ENCODE results near the gene PDE8B. TPM values are rescaled to one million over a fixed set of nuclear protein-coding genes. Genes with fewer than 3 reads are reported as not detected.

The PDE8B gene
- total RNA-seq, 1 experiment from 2014 or later = 0.07 TPM

DNA sequence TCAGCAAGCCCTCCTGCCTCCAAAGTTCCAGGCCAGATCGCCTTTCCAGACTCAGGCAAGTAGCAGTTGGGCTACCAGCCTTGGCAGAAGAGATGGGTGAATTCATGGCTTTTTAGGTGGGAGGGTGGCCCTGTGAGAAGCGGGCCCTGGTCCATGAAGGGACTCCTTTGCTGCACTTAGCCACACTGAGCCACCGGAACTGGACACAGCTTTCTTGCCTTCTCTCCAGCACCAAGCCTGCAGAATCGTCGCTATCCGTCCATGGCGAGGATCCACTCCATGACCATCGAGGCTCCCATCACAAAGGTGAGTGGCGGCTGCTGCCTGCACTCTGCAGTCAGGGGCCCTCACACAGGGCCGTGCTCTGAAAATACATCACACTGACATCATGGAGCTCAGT is 196.7 kb downstream of the PDE8B start:
- H3K79me2 ChIP-seq (ENCODE audit: insufficient read depth, low read length) = no peaks in the 10 kb centered on the region
- no peak overlapping the region for H3K27ac ChIP-seq (ENCODE audit: insufficient read length, low read depth, low read length)
- no peak overlapping the region for H3K4me2 ChIP-seq (ENCODE audit: insufficient read depth, insufficient read length, low read length)
- Mint-ChIP-seq H3K27me3 (ENCODE audit: low read depth) (peaks cover 3% of the 10 kb centered on the region; the same call in 1 of the 2 replicates), H3K4me1 (no peaks in the 10 kb centered on the region), H3K9me3 (no peaks in the 10 kb centered on the region; a peak in 1 of 5 replicates), H3K4me3 (no peak overlapping the region), H3K36me3 (ENCODE audit: insufficient read depth in 1 of 3, low read depth in 3 of 3) (no peaks in the 10 kb centered on the region), H3K27ac (no peak overlapping the region)
- no peaks in the 10 kb centered on the region for H3K23me2 ChIP-seq (ENCODE audit: insufficient read length, low read depth, low read length, poor library complexity, severe bottlenecking)
- no CpG with 5 or more reads among the region's 10 CpGs for WGBS (ENCODE audit: extremely low coverage, insufficient read length, low lambda C conversion rate)
- no peak overlapping the region for H2BK12ac ChIP-seq (ENCODE audit: insufficient read length, low read depth, low read length)
- H4K5ac ChIP-seq (ENCODE audit: insufficient read length, low read depth, low read length) = no peak overlapping the region
- no peak overlapping the region for H4K91ac ChIP-seq (ENCODE audit: insufficient read length, low read depth, low read length)
- no peak overlapping the region for H3T11ph ChIP-seq (ENCODE audit: low read length)
- no peaks in the 10 kb centered on the region for H3K27me3 ChIP-seq (ENCODE audit: insufficient read depth, low read length)
- no peak overlapping the region for H3K56ac ChIP-seq (ENCODE audit: insufficient read length, low read depth, low read length)
- no peak overlapping the region for H3K23ac ChIP-seq (ENCODE audit: insufficient read length, low read depth, low read length)
- DNase-seq = no peak
- no peak overlapping the region for H4K8ac ChIP-seq (replicated peaks; ENCODE audit: insufficient read length, low read depth, low read length)
- H3K4ac ChIP-seq (ENCODE audit: low read depth, low read length) = no peak overlapping the region
- H2AFZ ChIP-seq (ENCODE audit: low read length) = no peak overlapping the region
- no peaks in the 10 kb centered on the region for H3K4me1 ChIP-seq (ENCODE audit: insufficient read depth, low read length)
- H3K9ac ChIP-seq (ENCODE audit: extremely low read depth, insufficient read length, low read length) = no peak overlapping the region
- H2BK15ac ChIP-seq (ENCODE audit: low read depth, low read length) = no peak overlapping the region
- no peaks in the 10 kb centered on the region for H3K79me1 ChIP-seq (ENCODE audit: insufficient read depth, low read depth, low read length, poor library complexity, severe bottlenecking)
- H3K14ac ChIP-seq (ENCODE audit: insufficient read depth, low read length) = no peak overlapping the region; the same call in 1 of the 2 replicates
- TF ChIP-seq, protein P1, sequence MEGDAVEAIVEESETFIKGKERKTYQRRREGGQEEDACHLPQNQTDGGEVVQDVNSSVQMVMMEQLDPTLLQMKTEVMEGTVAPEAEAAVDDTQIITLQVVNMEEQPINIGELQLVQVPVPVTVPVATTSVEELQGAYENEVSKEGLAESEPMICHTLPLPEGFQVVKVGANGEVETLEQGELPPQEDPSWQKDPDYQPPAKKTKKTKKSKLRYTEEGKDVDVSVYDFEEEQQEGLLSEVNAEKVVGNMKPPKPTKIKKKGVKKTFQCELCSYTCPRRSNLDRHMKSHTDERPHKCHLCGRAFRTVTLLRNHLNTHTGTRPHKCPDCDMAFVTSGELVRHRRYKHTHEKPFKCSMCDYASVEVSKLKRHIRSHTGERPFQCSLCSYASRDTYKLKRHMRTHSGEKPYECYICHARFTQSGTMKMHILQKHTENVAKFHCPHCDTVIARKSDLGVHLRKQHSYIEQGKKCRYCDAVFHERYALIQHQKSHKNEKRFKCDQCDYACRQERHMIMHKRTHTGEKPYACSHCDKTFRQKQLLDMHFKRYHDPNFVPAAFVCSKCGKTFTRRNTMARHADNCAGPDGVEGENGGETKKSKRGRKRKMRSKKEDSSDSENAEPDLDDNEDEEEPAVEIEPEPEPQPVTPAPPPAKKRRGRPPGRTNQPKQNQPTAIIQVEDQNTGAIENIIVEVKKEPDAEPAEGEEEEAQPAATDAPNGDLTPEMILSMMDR (conservative IDR thresholded peaks at IDR 0.05) = no peak
- H3K18ac ChIP-seq (ENCODE audit: insufficient read length, low read depth, low read length) = no peak overlapping the region
- H2AK5ac ChIP-seq (ENCODE audit: insufficient read length, low read length) = no peak overlapping the region
- no peaks in the 10 kb centered on the region for H3K9me3 ChIP-seq (ENCODE audit: control insufficient read depth, low read depth, low read length)
- no peaks in the 10 kb centered on the region for H4K20me1 ChIP-seq (ENCODE audit: control insufficient read depth, insufficient read depth, insufficient read length)
- H2BK20ac ChIP-seq (ENCODE audit: low read depth, low read length, poor library complexity, severe bottlenecking) = no peak overlapping the region
- no peak overlapping the region for H2BK5ac ChIP-seq (ENCODE audit: insufficient read length, low read length)
- no peak overlapping the region for H2BK120ac ChIP-seq (ENCODE audit: low read depth, low read length, poor library complexity, severe bottlenecking)
